Measurements from ENCODE around the gene LRRC61.
"Not testable (repeated sequence)": the region's sequence is repeated elsewhere in the genome, so short reads cannot be mapped to it uniquely, and the experiment has no call there.

Gene LRRC61

DNA sequence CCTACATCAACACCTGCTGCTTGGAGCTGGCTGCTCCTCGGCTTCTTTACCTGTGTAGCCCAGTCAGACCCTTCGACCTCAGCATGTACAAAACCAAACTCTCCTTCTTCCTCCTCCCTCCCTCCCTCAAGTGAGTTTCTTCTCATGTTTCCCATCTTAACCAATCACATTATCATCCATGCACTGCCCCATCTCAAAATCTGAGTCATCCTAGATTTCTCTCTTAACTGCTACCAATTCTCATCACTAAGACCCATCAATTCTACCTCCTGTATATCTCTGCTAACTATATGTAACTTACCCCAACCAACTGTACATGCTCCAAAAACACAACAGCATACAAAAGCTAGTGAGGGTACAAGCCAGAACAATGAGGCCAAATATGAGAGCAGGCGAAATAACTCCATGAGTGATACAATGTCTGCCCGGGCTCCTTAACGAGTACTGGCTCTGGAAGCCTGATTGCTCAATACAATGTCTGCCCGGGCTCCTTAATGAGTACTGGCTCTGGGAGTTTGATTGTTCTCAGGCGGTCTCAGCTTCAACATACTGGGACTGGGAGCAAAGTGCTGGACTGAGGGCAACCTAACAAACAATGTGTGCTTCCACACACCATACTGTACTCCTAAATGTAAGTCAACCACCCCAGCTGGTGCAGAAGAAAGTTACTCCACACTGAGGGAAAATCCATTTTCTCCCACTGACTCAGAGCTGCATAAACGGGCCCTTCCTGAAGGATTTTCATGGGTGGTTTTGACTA lies 18.5 kb upstream of the LRRC61 start:
- not testable (repeated sequence) for H3K27ac ChIP-seq; H3K4me2 ChIP-seq; H3K9ac ChIP-seq; H3K4me3 ChIP-seq (IDR thresholded peaks at IDR 0.05; ENCODE audit: insufficient read depth, low read depth, low read length); H3K27me3 ChIP-seq (ENCODE audit: insufficient read depth, low read depth); H4K20me1 ChIP-seq (ENCODE audit: insufficient read depth); H3K36me3 ChIP-seq (ENCODE audit: insufficient read depth); H2AFZ ChIP-seq (ENCODE audit: low read depth); H3K79me2 ChIP-seq (ENCODE audit: insufficient read depth, low read depth)
- peaks cover 25% of the 10 kb centered on the region for H3K4me1 ChIP-seq (ENCODE audit: low read depth, poor library complexity, severe bottlenecking)

- H3K79me2 ChIP-seq (ENCODE audit: insufficient read depth, low read depth); H3K9ac ChIP-seq; H4K20me1 ChIP-seq (ENCODE audit: insufficient read depth); H3K27me3 ChIP-seq (ENCODE audit: insufficient read depth, low read depth); H2AFZ ChIP-seq (ENCODE audit: low read depth); H3K36me3 ChIP-seq (ENCODE audit: insufficient read depth); H3K27ac ChIP-seq; H3K4me2 ChIP-seq; H3K4me3 ChIP-seq (IDR thresholded peaks at IDR 0.05; ENCODE audit: insufficient read depth, low read depth, low read length): not testable (repeated sequence)
- peaks cover 20% of the 10 kb centered on the region for H3K4me1 ChIP-seq (ENCODE audit: low read depth, poor library complexity, severe bottlenecking)
Measured at GRCh38 chr7:150305259-150305902, 17.8 kb upstream of the LRRC61 start.

DNA sequence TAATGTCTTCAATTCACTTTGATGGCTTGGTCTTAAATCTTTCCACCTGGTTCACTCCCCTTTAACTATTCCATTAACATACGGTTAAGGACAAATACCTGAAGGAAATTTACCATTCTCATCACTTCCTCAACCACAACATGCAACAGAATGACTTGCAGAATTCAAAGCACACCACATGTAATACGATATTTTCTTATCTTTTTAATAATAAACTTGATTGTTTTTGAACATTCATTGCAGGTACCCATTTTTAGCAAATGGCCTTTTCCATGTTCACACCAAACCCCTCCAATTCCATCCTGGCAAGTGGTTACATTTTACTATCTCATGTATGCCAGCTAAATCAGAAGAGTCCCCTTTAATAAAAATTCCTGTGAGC lies 17.3 kb upstream of the LRRC61 start:
- not testable (repeated sequence) for H3K36me3 ChIP-seq (ENCODE audit: insufficient read depth); H2AFZ ChIP-seq (ENCODE audit: low read depth); H3K4me3 ChIP-seq (IDR thresholded peaks at IDR 0.05; ENCODE audit: insufficient read depth, low read depth, low read length); H3K4me2 ChIP-seq; H4K20me1 ChIP-seq (ENCODE audit: insufficient read depth); H3K9ac ChIP-seq; H3K79me2 ChIP-seq (ENCODE audit: insufficient read depth, low read depth); H3K27me3 ChIP-seq (ENCODE audit: insufficient read depth, low read depth); H3K27ac ChIP-seq
- peaks cover 20% of the 10 kb centered on the region for H3K4me1 ChIP-seq (ENCODE audit: low read depth, poor library complexity, severe bottlenecking)

DNA sequence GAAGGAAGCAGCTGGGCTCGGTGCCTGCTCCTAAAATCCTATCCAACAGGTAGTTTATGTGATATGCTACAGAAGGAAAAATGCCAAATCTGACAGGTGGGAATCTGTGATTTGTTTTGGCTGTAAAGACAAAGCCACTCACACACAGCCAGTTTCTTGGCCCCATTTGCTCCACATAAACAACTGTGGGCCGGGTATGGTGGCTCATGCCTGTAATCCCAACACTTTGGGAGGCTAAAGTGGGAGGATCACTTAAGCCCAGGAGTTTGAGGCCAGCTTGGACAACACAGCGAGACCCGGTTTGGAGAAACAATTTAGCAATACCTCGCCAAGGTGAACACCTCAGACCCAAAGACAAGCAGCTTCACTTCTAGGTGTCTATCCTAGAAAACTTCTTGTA lies 16.8 kb upstream of the LRRC61 start:
- H3K4me2 ChIP-seq; H2AFZ ChIP-seq (ENCODE audit: low read depth); H3K27me3 ChIP-seq (ENCODE audit: insufficient read depth, low read depth); H3K79me2 ChIP-seq (ENCODE audit: insufficient read depth, low read depth); H3K36me3 ChIP-seq (ENCODE audit: insufficient read depth); H3K9ac ChIP-seq; H4K20me1 ChIP-seq (ENCODE audit: insufficient read depth); H3K4me3 ChIP-seq (IDR thresholded peaks at IDR 0.05; ENCODE audit: insufficient read depth, low read depth, low read length); H3K27ac ChIP-seq: not testable (repeated sequence)
- H3K4me1 ChIP-seq (ENCODE audit: low read depth, poor library complexity, severe bottlenecking): peaks cover 20% of the 10 kb centered on the region

DNA sequence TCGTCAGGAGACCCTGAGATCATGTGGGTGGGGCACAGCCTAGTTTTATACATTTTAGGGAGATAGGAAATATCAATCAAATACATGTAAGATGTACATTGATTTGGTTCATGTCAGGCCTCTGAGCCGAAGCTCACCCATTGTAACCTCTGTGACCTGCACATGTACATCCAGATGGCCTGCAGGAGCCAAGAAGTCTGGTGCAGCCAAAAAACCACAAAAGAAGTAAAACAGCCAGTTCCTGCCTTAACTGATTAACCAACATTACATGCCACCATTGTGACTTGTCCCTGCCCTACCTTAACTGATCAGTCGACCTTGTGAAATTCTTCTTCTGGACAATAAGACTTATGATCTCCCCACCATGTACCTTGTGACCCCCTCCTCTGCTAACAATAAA lies 16.0 kb upstream of the LRRC61 start:
- Histone ChIP-seq H3K9ac (no peak overlapping the region), H3K27me3 (ENCODE audit: insufficient read depth, low read depth) (no peaks in the 10 kb centered on the region), H3K79me2 (ENCODE audit: insufficient read depth, low read depth) (peaks cover 6% of the 10 kb centered on the region), H3K4me1 (ENCODE audit: low read depth, poor library complexity, severe bottlenecking) (peaks cover 22% of the 10 kb centered on the region), H4K20me1 (ENCODE audit: insufficient read depth) (no peaks in the 10 kb centered on the region), H2AFZ (ENCODE audit: low read depth) (no peak overlapping the region), H3K4me2 (no peak overlapping the region), H3K27ac (no peak overlapping the region), H3K36me3 (ENCODE audit: insufficient read depth) (no peaks in the 10 kb centered on the region), H3K4me3 (IDR thresholded peaks at IDR 0.05; ENCODE audit: insufficient read depth, low read depth, low read length) (no peak overlapping the region)
- TF ChIP-seq, protein P1, sequence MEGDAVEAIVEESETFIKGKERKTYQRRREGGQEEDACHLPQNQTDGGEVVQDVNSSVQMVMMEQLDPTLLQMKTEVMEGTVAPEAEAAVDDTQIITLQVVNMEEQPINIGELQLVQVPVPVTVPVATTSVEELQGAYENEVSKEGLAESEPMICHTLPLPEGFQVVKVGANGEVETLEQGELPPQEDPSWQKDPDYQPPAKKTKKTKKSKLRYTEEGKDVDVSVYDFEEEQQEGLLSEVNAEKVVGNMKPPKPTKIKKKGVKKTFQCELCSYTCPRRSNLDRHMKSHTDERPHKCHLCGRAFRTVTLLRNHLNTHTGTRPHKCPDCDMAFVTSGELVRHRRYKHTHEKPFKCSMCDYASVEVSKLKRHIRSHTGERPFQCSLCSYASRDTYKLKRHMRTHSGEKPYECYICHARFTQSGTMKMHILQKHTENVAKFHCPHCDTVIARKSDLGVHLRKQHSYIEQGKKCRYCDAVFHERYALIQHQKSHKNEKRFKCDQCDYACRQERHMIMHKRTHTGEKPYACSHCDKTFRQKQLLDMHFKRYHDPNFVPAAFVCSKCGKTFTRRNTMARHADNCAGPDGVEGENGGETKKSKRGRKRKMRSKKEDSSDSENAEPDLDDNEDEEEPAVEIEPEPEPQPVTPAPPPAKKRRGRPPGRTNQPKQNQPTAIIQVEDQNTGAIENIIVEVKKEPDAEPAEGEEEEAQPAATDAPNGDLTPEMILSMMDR (conservative IDR thresholded peaks at IDR 0.05; ENCODE audit: low read depth, low read length): no peak

- no peak overlapping the region for H2AFZ ChIP-seq (ENCODE audit: low read depth)
- H3K4me3 ChIP-seq (IDR thresholded peaks at IDR 0.05; ENCODE audit: insufficient read depth, low read depth, low read length): no peak overlapping the region
- H3K27me3 ChIP-seq (ENCODE audit: insufficient read depth, low read depth): no peaks in the 10 kb centered on the region
- H4K20me1 ChIP-seq (ENCODE audit: insufficient read depth): no peaks in the 10 kb centered on the region
- no peak overlapping the region for H3K27ac ChIP-seq
- H3K4me1 ChIP-seq (ENCODE audit: low read depth, poor library complexity, severe bottlenecking): peaks cover 30% of the 10 kb centered on the region
- H3K36me3 ChIP-seq (ENCODE audit: insufficient read depth): no peaks in the 10 kb centered on the region
- no peak overlapping the region for H3K9ac ChIP-seq
- H3K4me2 ChIP-seq: no peak overlapping the region
- TF ChIP-seq, protein P1 (conservative IDR thresholded peaks at IDR 0.05; ENCODE audit: low read depth, low read length): no peak
- H3K79me2 ChIP-seq (ENCODE audit: insufficient read depth, low read depth): peaks cover 6% of the 10 kb centered on the region
Measured at GRCh38 chr7:150307904-150308303, 15.3 kb upstream of the LRRC61 start.

All from KMS-11 (cell line).